GM19238 (cell line): ENCODE measurements around the gene STAC.
"Not testable (repeated sequence)": the region's sequence is repeated elsewhere in the genome, so short reads cannot be mapped to it uniquely, and the experiment has no call there.

Source experiments
- DNase-seq: peaks from one replicate; pipeline ENCODE4 v3.0.0; 2011; ENCODE audit warnings: low spot score; ENCODE audit not compliant: insufficient read length

STAC gene

GRCh38 chr3:36477655-36478054 lies 97.4 kb downstream of the STAC start:
- DNase-seq, result no peak

GRCh38 chr3:36480911-36481648 lies 100.8 kb downstream of the STAC start:
- DNase-seq, result no peak

- no peak for DNase-seq
These were observed 102.0 kb downstream of the STAC start for GRCh38 chr3:36482256-36482655.

GRCh38 chr3:36482880-36483279 lies 102.6 kb downstream of the STAC start:
- no peak for DNase-seq

GRCh38 chr3:36483709-36484108 lies 103.4 kb downstream of the STAC start:
- DNase-seq, result no peak

GRCh38 chr3:36484386-36484785 lies 104.1 kb downstream of the STAC start:
- DNase-seq, result no peak

- DNase-seq, result no peak
These were observed 105.9 kb downstream of the STAC start for GRCh38 chr3:36486009-36486795.

GRCh38 chr3:36487616-36488015 lies 107.3 kb downstream of the STAC start:
- no peak for DNase-seq

- DNase-seq, result no peak
These were observed 107.9 kb downstream of the STAC start for GRCh38 chr3:36488077-36488789.

GRCh38 chr3:36489101-36489500 lies 108.8 kb downstream of the STAC start:
- DNase-seq, result no peak

- no peak for DNase-seq
These were observed 109.5 kb downstream of the STAC start for GRCh38 chr3:36489679-36490425.

GRCh38 chr3:36493051-36493450 lies 112.7 kb downstream of the STAC start:
- DNase-seq, result no peak

GRCh38 chr3:36494461-36495109 lies 114.3 kb downstream of the STAC start:
- DNase-seq, result no peak

- DNase-seq, result no peak
These were observed 116.7 kb downstream of the STAC start for GRCh38 chr3:36496684-36497633.

- not testable (repeated sequence) for DNase-seq
These were observed 119.7 kb downstream of the STAC start for GRCh38 chr3:36500053-36500452.

- no peak for DNase-seq
These were observed 121.3 kb downstream of the STAC start for GRCh38 chr3:36501616-36502015.

- DNase-seq, result no peak
These were observed 125.1 kb downstream of the STAC start for GRCh38 chr3:36505393-36505792.

- DNase-seq, result no peak
These were observed 131.6 kb downstream of the STAC start for GRCh38 chr3:36511791-36512486.

- no peak for DNase-seq
These were observed 132.3 kb downstream of the STAC start for GRCh38 chr3:36512555-36512954.
